Natural killer cell (primary cell): ENCODE results near the gene RNF4. TPM values are rescaled to one million over a fixed set of nuclear protein-coding genes. Genes with fewer than 3 reads are reported as not detected.
A peak's percentile ranks its signal among the peaks of the same experiment; 100 is the strongest.

Experiments used
- ATAC-seq, 3 donors: fragments of 150-1000 bp in 2 of 3; fragments of 200-7000 bp in 1 of 3; cut with Tn5 transposase; 1 replicate in 1 of 3; 2 replicates in 2 of 3; pipeline ENCODE4 v1.10.0; 2021; ENCODE audit warnings: mild to moderate bottlenecking in 2 of 3, moderate library complexity in 2 of 3
- DNase-seq, 2 donors: peaks; one replicate each; pipeline versions ENCODE4 v3.0.0 to v3.0.0-alpha.2; 2013 to 2021; ENCODE audit warnings: mixed read lengths in 1 of 2
- H3K27ac ChIP-seq: one replicate; pipeline ENCODE4 v1.5.1; 2013; ENCODE audit warnings: mild to moderate bottlenecking, low read length
- H3K27me3 ChIP-seq: one replicate; pipeline ENCODE4 v1.6.1; 2013; ENCODE audit warnings: low read length; ENCODE audit not compliant: control insufficient read depth, insufficient read depth
- H3K36me3 ChIP-seq: one replicate; pipeline ENCODE4 v1.6.1; 2013; ENCODE audit warnings: low read length; ENCODE audit not compliant: control insufficient read depth, insufficient read depth
- H3K4me1 ChIP-seq: one replicate; pipeline ENCODE4 v1.6.1; 2013; ENCODE audit warnings: low read length; ENCODE audit not compliant: control insufficient read depth, insufficient read depth
- H3K4me3 ChIP-seq: one replicate; pipeline ENCODE4 v1.5.1; 2013; ENCODE audit warnings: low read length
- H3K9me3 ChIP-seq: one replicate; pipeline ENCODE4 v1.6.1; 2013; ENCODE audit warnings: low read length; ENCODE audit not compliant: control insufficient read depth, insufficient read depth
- H3K27ac Mint-ChIP-seq, 2 donors: one replicate each; pipeline ENCODE4 v1.8.0; 2022; ENCODE audit warnings: mild to moderate bottlenecking in 2 of 2, mixed read lengths in 2 of 2, moderate library complexity in 1 of 2
- H3K27me3 Mint-ChIP-seq, 2 donors: one replicate each; pipeline ENCODE4 v1.8.0; 2022; ENCODE audit warnings: low read depth in 2 of 2, mixed read lengths in 2 of 2
- H3K36me3 Mint-ChIP-seq: one replicate; pipeline ENCODE4 v1.8.0; 2022; ENCODE audit warnings: mixed read lengths
- H3K4me1 Mint-ChIP-seq, 2 donors: one replicate each; pipeline ENCODE4 v1.8.0; 2022; ENCODE audit warnings: mixed read lengths in 2 of 2
- H3K4me3 Mint-ChIP-seq: one replicate; pipeline ENCODE4 v1.8.0; 2022; ENCODE audit warnings: mild to moderate bottlenecking, moderate library complexity, mixed read lengths
- H3K9me3 Mint-ChIP-seq, 2 donors: one replicate each; pipeline ENCODE4 v1.8.0; 2022; ENCODE audit warnings: mixed read lengths in 2 of 2
- WGBS: methylation state at CpG from one replicate; pipeline ENCODE4 v1.1.7; 2013; ENCODE audit warnings: missing lambda C conversion rate; ENCODE audit not compliant: insufficient coverage; 5-methylcytosine and 5-hydroxymethylcytosine counted together
- intact Hi-C: fragments of 100-400 bp; cut with micrococcal nuclease; formaldehyde crosslinking; loops from one replicate; pipeline ENCODE4 v1.14.2; 2022
- total RNA-seq, 4 donors: library from RNA; stranded (reverse); fragments of 120-200 nt in 1 of 4; gene quantifications; one replicate each; pipeline versions ENCODE4 v1.2.3 to v1.2.4, GENCODE V29; 2013 to 2022
- TF ChIP-seq, protein P1 (sequence below): fragments of 200-600 bp; IDR thresholded peaks from one replicate; pipeline ENCODE4 v1.8.0; 2022; ENCODE audit warnings: antibody characterized with exemption

The RNF4 gene, protein sequence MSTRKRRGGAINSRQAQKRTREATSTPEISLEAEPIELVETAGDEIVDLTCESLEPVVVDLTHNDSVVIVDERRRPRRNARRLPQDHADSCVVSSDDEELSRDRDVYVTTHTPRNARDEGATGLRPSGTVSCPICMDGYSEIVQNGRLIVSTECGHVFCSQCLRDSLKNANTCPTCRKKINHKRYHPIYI
- 100 to 1,000 TPM; 103 to 130 (median 123) TPM for total RNA-seq
- total RNA-seq (2013): 91.2 TPM

DNA sequence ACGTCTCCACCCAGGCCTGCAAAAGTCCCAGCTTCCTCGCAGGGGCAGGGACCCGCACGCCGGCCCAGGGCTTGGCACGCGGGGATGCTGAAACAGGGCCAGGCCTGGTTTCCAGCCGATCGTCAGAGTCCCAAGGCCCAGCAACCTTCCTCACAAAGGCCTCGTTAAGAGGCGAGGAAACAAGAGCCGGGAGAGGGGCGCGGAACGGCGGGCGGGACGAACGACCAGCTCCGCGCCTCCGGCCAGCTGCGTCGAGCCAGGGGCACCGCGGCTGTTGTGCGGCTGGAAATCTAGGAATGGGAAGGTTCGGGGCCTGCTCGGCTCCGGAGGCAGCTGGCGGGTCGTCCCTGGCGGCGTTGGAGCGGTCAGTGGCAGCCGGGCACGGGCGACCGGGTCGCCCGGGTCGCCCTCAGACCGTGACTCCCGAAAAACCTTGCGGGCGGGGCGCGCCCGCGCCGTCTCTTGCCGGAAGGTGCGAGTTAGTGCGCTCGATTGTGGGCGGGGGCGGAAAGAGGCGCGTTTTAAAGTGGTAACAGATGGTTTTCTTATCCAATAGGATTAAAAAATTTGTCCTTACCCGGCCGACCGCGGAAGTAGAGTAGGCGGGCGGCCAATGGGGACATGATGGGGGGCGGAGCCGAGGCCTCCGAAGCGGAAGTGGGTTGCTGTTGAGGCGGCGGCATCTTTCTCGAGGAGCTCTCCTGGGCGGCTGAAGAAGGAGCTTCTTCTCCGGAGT lies at the start of gene RNF4:
Gene RNF4, plus strand, starts transcription at position 651 of the 736 bp plus-strand sequence. CDS start 21,388 bp downstream, outside the sequence.
- peak within 1 kb of the TSS; percentile 97 to 98 for H3K27ac Mint-ChIP-seq
- no peaks in the 10 kb centered on the region for H3K9me3 ChIP-seq
- under 1% methylated on average over 74 of the region's 74 CpGs for WGBS
- H3K4me1 Mint-ChIP-seq: peaks cover 48 to 57% of the 10 kb centered on the region in 2 donors
- H3K27ac ChIP-seq: peak within 1 kb of the TSS; percentile 87
- peak within 1 kb of the TSS; percentile 97 for H3K4me3 Mint-ChIP-seq
- TF ChIP-seq, protein P1, sequence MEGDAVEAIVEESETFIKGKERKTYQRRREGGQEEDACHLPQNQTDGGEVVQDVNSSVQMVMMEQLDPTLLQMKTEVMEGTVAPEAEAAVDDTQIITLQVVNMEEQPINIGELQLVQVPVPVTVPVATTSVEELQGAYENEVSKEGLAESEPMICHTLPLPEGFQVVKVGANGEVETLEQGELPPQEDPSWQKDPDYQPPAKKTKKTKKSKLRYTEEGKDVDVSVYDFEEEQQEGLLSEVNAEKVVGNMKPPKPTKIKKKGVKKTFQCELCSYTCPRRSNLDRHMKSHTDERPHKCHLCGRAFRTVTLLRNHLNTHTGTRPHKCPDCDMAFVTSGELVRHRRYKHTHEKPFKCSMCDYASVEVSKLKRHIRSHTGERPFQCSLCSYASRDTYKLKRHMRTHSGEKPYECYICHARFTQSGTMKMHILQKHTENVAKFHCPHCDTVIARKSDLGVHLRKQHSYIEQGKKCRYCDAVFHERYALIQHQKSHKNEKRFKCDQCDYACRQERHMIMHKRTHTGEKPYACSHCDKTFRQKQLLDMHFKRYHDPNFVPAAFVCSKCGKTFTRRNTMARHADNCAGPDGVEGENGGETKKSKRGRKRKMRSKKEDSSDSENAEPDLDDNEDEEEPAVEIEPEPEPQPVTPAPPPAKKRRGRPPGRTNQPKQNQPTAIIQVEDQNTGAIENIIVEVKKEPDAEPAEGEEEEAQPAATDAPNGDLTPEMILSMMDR: no peak
- H3K4me3 ChIP-seq: peak within 1 kb of the TSS; percentile 87
- H3K36me3 ChIP-seq: peaks cover 14% of the 10 kb centered on the region
- intact Hi-C loops: loop anchor here (1.0 to 5.0 kb wide), 4 partner anchors 16 to 186 kb away; partner anchors contain the start of gene FAM193A
- H3K27me3 Mint-ChIP-seq: no peaks in the 10 kb centered on the region
- peaks cover 38% of the 10 kb centered on the region for H3K4me1 ChIP-seq
- H3K9me3 Mint-ChIP-seq: no peaks in the 10 kb centered on the region
- ATAC-seq: peak; percentile 84 to 93 (median 88)
- H3K36me3 Mint-ChIP-seq: no peaks in the 10 kb centered on the region
- H3K27me3 ChIP-seq: no peaks in the 10 kb centered on the region
- peak; percentile 92 to 98 for DNase-seq

DNA sequence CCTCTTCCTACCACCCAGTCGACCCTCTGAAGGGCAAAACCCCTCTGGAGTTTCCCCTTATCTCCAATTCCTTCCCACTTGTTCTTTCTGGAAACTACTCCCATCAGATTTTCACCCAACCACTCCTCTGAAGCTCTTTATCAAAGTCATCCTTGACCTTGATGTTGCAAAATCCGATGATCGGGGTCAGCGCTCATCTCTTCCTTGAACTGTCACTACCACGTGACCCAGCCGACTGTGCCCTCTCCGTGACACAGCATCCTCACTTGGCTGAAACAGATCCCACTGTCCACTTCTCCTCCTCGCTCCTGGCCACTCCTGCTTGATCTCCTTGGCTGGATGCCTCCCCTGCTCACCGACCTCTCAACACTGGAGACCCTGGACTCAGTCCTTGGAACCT lies 49.1 kb upstream of the RNF4 start:
- Mint-ChIP-seq H3K27me3 (peaks cover 16 to 20% of the 10 kb centered on the region in 2 donors), H3K4me1 (peaks cover 32 to 39% of the 10 kb centered on the region in 2 donors), H3K27ac (peak overlapping the region; percentile 80 to 88), H3K36me3 (no peaks in the 10 kb centered on the region), H3K9me3 (no peaks in the 10 kb centered on the region), H3K4me3 (peak overlapping the region; percentile 91)
- ATAC-seq: no peak
- peaks cover 33% of the 10 kb centered on the region for H3K4me1 ChIP-seq
- WGBS: 71% methylated on average over 9 of the region's 9 CpGs
- peaks cover 25% of the 10 kb centered on the region for H3K27me3 ChIP-seq
- peak overlapping the region; percentile 78 for H3K27ac ChIP-seq
- DNase-seq: no peak
- no peak overlapping the region for H3K4me3 ChIP-seq
- intact Hi-C loops: loop anchor here (2.0 kb wide), 1 partner anchor 543 kb away; the partner anchor contains the start of genes GRK4 and NOP14
- H3K9me3 ChIP-seq: no peaks in the 10 kb centered on the region
- H3K36me3 ChIP-seq: no peaks in the 10 kb centered on the region
- TF ChIP-seq, protein P1: no peak

DNA sequence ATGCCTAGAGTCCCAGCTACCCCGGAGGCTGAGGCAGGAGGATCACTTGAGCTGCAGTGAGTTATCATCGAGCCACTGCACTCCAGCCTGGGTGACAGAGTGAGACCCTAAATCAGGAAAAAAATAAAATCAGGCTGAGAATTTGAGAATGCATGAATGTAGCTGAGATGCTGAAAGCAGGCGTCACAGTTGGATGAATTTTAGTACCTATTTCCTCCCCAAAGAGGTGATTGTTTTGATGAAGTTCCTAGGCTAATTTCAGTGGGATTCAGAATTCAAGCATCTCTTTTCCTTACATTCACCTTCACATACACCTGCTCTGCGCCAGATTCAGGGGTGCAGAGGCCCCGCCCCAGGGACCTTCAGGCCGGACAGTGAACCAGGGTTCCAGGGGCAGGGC lies 47.0 kb upstream of the RNF4 start:
- Histone ChIP-seq H3K4me3 (no peak overlapping the region), H3K27ac (no peak overlapping the region), H3K9me3 (no peaks in the 10 kb centered on the region), H3K4me1 (peaks cover 19% of the 10 kb centered on the region), H3K36me3 (no peaks in the 10 kb centered on the region), H3K27me3 (peaks cover 19% of the 10 kb centered on the region)
- intact Hi-C loops: no loop called here
- WGBS: 87% methylated on average over 5 of the region's 6 CpGs
- TF ChIP-seq, protein P1: no peak
- H3K9me3 Mint-ChIP-seq: no peaks in the 10 kb centered on the region
- DNase-seq (no peak), ATAC-seq (no peak)
- no peak overlapping the region for H3K27ac Mint-ChIP-seq
- no peaks in the 10 kb centered on the region for H3K36me3 Mint-ChIP-seq
- H3K27me3 Mint-ChIP-seq: peaks cover 16 to 20% of the 10 kb centered on the region in 2 donors
- H3K4me3 Mint-ChIP-seq: no peak overlapping the region
- H3K4me1 Mint-ChIP-seq: peaks cover 17 to 23% of the 10 kb centered on the region in 2 donors
